RPMI8226 (cell line): ENCODE data around the gene HMGCLL1.

ENCODE experiments used
- DNase-seq: peaks from one replicate; pipeline ENCODE4 v3.0.0-alpha.2; 2015

Gene HMGCLL1

DNA sequence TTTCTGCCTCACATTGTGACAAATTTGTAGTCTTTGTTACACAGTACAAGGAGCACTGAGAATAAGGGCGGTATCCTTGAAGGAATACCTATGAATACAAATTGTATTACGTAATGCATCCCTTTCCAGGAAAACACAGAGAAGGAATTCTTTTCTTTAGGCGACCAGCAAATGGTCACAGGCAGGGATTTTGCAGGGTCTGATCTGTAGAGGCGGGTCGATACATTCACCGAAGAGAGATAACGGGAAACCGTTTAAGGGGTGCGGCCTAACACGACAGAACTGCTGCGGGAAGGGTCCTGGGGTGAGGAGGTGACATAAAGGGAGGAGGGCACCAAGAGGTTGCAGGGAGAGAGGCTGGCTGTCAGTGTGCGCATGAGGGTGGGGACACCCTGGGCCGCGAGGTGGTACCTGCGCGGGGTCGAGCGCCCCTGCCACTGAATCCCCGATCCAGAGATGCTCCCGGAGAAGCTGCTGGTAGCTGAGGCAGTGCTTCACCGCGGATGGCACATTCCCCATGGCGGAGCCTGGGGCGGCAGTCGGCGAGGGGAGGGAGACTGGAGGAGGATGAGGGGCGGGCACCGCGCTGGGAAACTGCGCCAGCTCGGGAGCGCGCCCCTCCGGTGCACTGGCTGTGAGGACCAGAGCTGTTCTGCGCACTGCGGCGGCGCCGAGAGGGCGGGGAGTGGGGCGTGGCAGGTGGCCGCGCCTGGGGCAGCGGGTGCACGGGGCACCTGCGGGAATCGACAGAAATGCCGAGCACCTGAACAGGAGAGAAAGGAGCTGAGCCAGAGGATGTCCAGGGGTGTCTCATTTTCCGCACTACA lies at the start of gene HMGCLL1:
Gene HMGCLL1 (minus strand): TSS at position 656 of the 827 bp plus-strand sequence. CDS start 137 bp downstream, at position 519.
- no peak for DNase-seq

DNA sequence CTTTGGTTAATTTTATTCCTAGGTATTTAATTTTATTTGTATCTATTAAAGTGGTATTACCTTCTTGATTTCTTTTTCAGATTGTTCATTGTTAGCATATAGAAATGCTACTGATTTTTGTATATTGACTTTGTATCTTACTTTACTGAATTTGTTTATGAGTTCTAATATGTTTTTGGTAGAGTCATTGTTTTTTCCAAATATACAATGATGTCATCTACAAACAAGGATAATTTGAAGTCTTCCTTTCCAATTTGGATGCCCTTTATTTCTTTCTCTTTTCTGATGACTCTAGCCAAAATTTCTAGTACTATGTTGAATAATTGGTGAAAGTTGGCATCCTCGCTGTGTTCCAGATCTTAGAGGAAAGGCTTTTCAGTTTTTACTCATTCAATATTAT lies 43.0 kb upstream of the HMGCLL1 start:
- no peak for DNase-seq

GRCh38 chr6:55621244-55621643 lies 42.3 kb upstream of the HMGCLL1 start:
- no peak for DNase-seq

- DNase-seq: peak; percentile 28
These were observed 38.3 kb upstream of the HMGCLL1 start for GRCh38 chr6:55617272-55617671.

DNA sequence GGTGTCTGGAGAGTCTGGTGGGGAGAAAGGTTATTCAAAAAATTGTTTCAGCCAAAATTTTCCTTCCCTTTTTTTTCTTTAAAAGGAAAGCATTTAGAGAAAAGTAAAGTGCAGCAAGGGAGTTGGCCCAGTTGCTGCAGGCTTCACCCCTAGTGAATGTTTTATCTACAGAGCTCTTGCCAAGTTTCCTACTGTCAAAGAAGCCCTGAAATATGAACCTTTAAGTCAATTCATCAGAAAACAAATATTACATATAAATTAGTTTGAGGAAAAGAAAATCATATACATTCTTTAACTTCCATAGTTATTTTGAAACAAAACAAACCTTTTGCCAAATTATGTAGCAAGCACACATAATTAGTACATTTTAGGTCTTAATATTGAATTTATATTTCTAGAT lies 25.0 kb upstream of the HMGCLL1 start:
- no peak for DNase-seq

GRCh38 chr6:55601120-55601519 lies 22.1 kb upstream of the HMGCLL1 start:
- no peak for DNase-seq

GRCh38 chr6:55594442-55594841 lies 15.4 kb upstream of the HMGCLL1 start:
- DNase-seq: no peak

DNA sequence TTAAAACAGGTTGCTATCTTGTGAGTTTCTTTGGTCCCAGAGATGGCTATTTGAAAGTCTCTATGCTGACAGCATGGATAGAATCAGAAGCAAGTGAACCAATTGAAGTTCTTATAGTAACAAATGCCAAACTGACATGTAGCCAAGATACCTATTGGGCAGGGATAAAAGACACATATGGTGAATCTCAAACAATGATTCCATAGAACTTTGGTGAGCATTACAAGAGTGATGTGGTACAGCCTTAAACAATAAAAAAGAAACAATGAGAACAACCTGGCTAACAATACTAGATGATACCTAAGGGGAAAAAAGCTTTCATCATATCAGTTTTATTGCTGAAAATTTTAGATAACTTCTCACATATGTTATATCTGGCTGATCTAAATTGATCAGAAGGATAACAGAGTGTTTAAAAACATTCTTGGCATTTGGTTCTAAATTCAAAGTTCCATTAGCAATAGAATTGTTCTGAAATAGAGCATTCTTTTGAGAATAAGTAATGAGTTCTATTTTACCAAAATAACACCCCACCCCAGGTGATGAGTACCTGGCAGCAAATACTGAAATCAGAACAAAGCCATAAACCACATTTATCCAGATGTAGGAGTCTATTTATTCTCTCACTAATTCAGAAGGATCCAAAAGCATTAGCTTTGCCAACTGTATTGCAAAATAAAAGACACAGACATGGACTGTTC lies 5.8 kb upstream of the HMGCLL1 start:
- no peak for DNase-seq

- DNase-seq: no peak
These were observed 2.2 kb downstream of the HMGCLL1 start for GRCh38 chr6:55576811-55577210.

DNA sequence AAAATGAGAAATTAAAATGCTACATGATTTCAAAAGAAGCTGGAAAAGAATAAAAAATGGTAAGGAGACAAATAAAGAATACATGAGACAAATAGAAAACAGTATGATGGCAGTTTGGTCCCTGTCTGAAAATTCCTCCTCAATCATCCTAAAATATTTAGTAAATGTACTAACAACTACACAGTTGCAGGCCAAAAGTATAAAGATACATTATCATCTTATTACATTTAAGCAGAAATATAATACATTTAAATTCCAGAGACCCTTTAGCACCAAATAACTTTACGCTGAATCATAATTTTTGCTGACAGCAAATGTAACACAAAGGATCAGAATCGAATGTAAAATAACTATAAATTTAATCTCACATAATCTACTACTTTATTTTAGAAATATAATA lies 4.4 kb downstream of the HMGCLL1 start:
- no peak for DNase-seq

- DNase-seq: no peak
These were observed 9.4 kb downstream of the HMGCLL1 start for GRCh38 chr6:55569638-55570037.

GRCh38 chr6:55568808-55569439 lies 10.1 kb downstream of the HMGCLL1 start:
- DNase-seq: no peak

DNA sequence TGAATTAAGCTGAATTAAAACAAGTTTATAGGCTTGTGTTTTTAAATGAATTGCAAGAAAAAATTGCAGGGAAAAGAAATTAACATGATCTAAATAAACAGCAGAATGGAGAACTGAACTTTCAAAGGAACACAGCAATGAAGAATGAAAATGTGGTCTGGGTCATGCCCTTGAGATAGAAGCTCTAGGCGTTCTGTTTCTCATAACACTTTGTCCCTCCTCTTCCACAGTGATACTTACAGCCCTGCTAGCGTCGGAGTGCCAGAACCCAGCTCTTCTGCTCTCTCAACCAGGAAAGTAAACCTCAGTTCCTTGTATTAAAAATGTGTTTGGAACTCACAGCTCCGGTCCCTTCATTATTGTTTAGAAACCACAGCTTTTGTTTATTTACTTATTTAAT lies 11.4 kb downstream of the HMGCLL1 start:
- no peak for DNase-seq

DNA sequence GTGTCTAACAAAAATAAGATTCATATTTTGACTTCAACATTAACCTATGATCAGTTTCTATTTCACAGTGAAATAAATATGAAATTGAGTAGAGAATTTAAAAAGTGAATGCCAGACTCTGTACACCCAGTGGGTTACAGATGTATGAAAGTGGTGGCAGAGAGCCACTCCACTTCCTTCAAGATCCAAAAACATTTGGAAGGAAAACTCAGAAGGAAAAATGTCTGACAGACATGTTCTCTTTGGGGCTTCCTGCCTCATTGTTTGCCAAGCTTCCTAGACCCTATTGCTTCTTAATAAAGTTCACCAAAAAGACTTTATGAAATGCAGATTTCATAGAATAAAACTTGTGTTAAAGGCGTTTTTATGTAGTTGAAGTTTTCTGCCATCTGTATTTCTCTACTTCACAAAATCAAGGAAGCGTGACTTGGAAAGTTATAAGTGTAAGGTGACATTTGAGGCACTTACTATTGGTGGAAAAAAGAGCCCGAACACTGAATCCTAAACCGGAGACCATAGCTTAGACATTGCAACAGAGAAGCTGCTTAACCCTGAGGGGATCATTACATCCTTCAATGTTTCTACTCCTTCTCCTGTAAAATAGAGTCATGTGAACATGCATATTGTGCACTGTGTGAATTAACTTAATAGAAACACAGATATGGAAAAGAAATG lies 12.8 kb downstream of the HMGCLL1 start:
- DNase-seq: no peak

GRCh38 chr6:55562318-55562717 lies 16.7 kb downstream of the HMGCLL1 start:
- DNase-seq: no peak

DNA sequence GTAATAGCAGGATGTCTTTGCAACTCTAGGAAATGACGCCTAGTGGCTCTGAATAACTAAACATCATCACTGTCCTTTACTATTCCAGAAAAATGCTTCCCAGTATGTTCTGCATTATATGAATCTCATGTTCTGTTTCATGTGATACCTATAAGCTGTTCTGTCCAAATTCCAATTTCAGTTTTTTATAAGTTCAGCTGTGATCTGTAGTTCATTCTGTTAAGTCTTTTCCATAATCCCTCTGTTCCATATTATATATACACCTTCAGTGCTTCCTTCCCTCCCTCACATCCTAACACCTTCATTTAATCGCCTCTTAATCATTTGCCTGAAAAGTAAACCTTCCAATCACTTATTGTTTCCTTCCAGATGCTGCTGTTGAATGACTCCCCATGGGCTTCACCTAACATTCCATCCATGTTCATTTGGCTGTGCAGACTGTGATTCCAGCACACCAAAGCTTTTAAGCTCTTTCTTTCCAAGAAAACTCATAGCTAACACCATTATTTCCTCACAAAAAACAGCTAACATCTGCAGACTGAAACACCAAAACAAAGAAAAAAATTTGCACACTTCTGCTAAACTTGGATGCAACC lies 18.6 kb downstream of the HMGCLL1 start:
- no peak for DNase-seq

GRCh38 chr6:55557146-55557545 lies 21.8 kb downstream of the HMGCLL1 start:
- no peak for DNase-seq

GRCh38 chr6:55545791-55546190 lies 33.2 kb downstream of the HMGCLL1 start:
- DNase-seq: no peak

DNA sequence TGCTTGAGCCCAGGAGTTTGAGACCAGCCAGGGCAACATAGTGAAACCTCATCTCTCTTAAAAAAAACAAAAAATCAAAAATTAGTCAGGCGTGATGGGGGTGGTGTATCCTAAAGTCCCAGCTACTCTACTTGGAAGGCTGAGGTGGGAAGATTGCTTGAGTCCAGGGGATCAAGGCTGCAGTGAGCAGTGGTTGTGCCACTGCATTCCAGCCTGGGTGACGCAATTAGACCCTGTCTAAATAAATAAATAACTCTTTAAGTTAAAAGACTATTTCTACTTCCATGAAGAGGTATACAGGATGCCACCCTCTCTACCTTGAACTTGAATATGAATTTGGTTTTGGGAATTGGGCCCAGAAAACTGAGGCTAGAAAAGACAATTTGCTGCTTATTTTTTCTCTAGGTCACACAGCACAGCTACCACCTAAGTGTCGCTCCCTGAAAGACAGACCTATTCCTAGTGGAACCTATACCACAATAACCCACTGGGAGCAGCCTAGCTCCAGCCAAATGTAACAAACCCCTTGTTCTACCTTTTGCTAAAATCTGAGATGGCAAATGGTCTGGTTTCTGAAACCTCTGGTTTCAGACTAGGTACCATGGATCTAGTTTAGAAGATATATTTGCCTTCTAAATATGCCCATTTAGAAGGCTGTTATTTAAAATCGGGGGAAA lies 35.2 kb downstream of the HMGCLL1 start:
- no peak for DNase-seq

GRCh38 chr6:55541024-55541423 lies 38.0 kb downstream of the HMGCLL1 start:
- DNase-seq: no peak

DNA sequence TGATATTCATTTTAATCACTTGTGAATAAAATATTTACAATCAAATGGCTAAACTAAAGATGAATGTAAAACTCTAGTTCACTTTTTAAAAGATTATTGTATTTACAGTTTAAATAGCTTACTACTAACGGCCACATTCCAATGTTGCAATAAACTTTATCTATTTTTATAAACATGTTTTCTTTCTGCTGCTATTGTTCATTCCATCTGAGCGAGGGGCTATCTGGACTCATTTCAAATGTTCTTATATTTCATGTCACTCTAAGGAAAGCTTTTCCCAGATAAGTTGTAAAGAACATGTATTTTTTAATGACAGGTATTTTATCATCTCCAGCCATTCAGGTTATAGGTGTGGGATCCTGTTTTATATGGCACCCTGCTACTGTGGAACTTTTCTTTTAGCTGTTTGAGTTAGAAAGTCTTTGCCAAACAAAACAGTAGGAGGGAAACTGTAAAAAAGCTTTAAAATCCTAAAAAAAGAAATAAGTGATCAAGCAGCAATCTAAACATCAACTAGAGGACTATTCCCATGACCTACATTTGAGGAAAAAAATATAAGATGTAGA lies 42.5 kb downstream of the HMGCLL1 start:
- no peak for DNase-seq

DNA sequence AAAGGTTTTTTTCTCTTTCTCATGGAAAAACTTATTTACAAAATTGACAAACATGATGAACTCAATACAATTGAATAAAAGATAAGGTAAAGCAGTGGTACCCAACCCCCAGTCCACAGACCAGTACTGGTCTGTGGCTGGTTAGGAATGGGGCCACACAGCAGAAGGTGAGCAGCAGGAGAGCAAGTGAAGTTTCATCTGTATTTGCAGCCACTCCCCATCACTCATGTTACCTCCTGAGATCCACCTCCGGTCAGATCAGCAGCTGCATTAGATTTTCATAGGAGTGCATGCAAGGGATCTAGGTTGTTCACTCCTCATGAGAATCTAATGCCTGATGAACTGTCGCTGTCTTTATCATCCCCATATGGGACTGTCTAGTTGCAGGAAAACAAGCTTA lies 47.5 kb downstream of the HMGCLL1 start:
- DNase-seq: no peak
